Sigmoid colon (tissue), 7 donors: ENCODE data around the gene TMEFF2. TPM values are rescaled to one million over a fixed set of nuclear protein-coding genes. Genes with fewer than 3 reads are reported as not detected.

Experiments
- DNase-seq: peaks from one replicate; pipeline ENCODE4 v3.0.0-alpha.2; 2019
- H3K27ac ChIP-seq, 4 donors: fragments of 200-600 bp; sonication (generic); one replicate each; pipeline ENCODE4 v1.5.1; 2016 to 2019; ENCODE audit warnings: mild to moderate bottlenecking in 1 of 4
- H3K27me3 ChIP-seq, 3 donors: fragments of 200-600 bp; sonication (generic); one replicate each; pipeline ENCODE4 v1.5.1; 2019; ENCODE audit warnings: mild to moderate bottlenecking in 1 of 3
- H3K36me3 ChIP-seq, 4 donors: fragments of 200-600 bp; sonication (generic); one replicate each; pipeline ENCODE4 v1.5.1; 2016 to 2019
- H3K4me1 ChIP-seq, 4 donors: fragments of 200-600 bp; sonication (generic); one replicate each; pipeline ENCODE4 v1.5.1; 2017 to 2019
- H3K4me3 ChIP-seq, 4 donors: fragments of 200-600 bp; sonication (generic); one replicate each; pipeline ENCODE4 v1.5.1; 2017 to 2019; ENCODE audit warnings: mild to moderate bottlenecking in 2 of 4, moderate library complexity in 1 of 4
- H3K9me3 ChIP-seq, 4 donors: fragments of 200-600 bp in 3 of 4; sonication (generic) in 3 of 4; one replicate each; pipeline versions ENCODE4 v1.5.1 to v1.6.1; 2013 to 2019
- EP300 ChIP-seq, 4 donors: sonication (generic); formaldehyde crosslinking; IDR thresholded peaks; one replicate each; pipeline ENCODE4 v1.6.1; 2017; ENCODE audit warnings: antibody characterized with exemption in 4 of 4
- POLR2A ChIP-seq, 2 donors: fragments of 450-650 bp; IDR thresholded peaks; one replicate each; pipeline ENCODE4 v1.6.1; 2016; ENCODE audit warnings: antibody characterized with exemption in 2 of 2, mild to moderate bottlenecking in 2 of 2, moderate library complexity in 2 of 2
- POLR2AphosphoS5 ChIP-seq, 4 donors: sonication (generic); formaldehyde crosslinking; IDR thresholded peaks; one replicate each; pipeline ENCODE4 v1.6.1; 2017; ENCODE audit warnings: antibody characterized with exemption in 4 of 4
- WGBS, 2 donors: extraction: QIAGEN DNeasy Blood & Tissue Kit; methylation state at CpG; one replicate each; pipeline ENCODE4 v1.1.7; 2013; 5-methylcytosine and 5-hydroxymethylcytosine counted together
- intact Hi-C: fragments of 100-400 bp; cut with DNase I; formaldehyde crosslinking; loops from one replicate; pipeline ENCODE4 v1.15.1; 2023
- polyA plus RNA-seq, 3 donors: library from polyadenylated mRNA; stranded (reverse); fragments of 200-250 nt; gene quantifications; one replicate each; pipeline ENCODE4 v1.2.3, GENCODE V29; 2013
- total RNA-seq, 4 donors: library from RNA; depleted of rRNA; stranded (reverse); fragments of >200 nt; gene quantifications; one replicate each; pipeline ENCODE4 v1.1.0, GENCODE V29; 2016
- TF ChIP-seq, protein P1 (sequence below), 4 experiments: fragments of 450-650 bp in 3 of 4; fragments of 200-600 bp in 1 of 4; IDR thresholded peaks; one replicate each; pipeline ENCODE4 v1.5.1; 2016 to 2019; ENCODE audit warnings: antibody characterized with exemption in 4 of 4, mild to moderate bottlenecking in 3 of 4, moderate library complexity in 2 of 4
- donor health status: healthy with polysubstance abuse.
- donor health status: Bipolar disorder and iron deficiency.
- donor health status: healthy.

Gene TMEFF2
- total and polyA plus RNA-seq, 7 donors = 0.16 to 1.4 (median 0.32) TPM; not detected in 1

DNA sequence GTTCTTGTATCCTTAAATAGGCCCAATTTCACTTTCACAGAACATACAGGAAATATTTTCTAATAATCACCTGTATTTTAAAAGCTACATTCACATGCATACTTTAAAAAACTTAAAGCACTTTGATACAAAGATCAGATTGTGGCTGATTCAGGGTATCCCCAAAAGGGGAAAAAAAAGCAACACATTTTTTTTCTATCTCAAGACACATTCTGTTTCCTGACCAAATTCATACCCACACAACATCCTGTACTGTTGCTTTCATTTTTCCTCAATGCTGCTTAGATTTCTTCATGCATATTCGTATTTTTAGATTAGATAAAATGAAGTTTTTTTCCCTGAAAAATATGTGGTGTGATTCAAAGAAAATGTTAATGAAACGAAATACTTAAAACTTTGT, 122.5 kb downstream of the TMEFF2 start:
- TF ChIP-seq POLR2AphosphoS5 (IDR thresholded peaks at IDR 0.05) (no peak), EP300 (IDR thresholded peaks at IDR 0.05) (no peak), POLR2A (IDR thresholded peaks at IDR 0.05) (no peak)
- TF ChIP-seq, protein P1, sequence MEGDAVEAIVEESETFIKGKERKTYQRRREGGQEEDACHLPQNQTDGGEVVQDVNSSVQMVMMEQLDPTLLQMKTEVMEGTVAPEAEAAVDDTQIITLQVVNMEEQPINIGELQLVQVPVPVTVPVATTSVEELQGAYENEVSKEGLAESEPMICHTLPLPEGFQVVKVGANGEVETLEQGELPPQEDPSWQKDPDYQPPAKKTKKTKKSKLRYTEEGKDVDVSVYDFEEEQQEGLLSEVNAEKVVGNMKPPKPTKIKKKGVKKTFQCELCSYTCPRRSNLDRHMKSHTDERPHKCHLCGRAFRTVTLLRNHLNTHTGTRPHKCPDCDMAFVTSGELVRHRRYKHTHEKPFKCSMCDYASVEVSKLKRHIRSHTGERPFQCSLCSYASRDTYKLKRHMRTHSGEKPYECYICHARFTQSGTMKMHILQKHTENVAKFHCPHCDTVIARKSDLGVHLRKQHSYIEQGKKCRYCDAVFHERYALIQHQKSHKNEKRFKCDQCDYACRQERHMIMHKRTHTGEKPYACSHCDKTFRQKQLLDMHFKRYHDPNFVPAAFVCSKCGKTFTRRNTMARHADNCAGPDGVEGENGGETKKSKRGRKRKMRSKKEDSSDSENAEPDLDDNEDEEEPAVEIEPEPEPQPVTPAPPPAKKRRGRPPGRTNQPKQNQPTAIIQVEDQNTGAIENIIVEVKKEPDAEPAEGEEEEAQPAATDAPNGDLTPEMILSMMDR (IDR thresholded peaks at IDR 0.05) = no peak
- H3K9me3 ChIP-seq = no peaks in the 10 kb centered on the region
- H3K27me3 ChIP-seq = no peaks in the 10 kb centered on the region
- no peaks in the 10 kb centered on the region for H3K36me3 ChIP-seq
- no peak overlapping the region for H3K4me3 ChIP-seq
- H3K4me1 ChIP-seq = peaks cover 0 to 9% (median 0%) of the 10 kb centered on the region in 4 donors
- 43 to 76% methylated on average over 2 of the region's 2 CpGs for WGBS, 2 donors
- no peak for DNase-seq
- no peak overlapping the region for H3K27ac ChIP-seq
- intact Hi-C loops = no loop called here

DNA sequence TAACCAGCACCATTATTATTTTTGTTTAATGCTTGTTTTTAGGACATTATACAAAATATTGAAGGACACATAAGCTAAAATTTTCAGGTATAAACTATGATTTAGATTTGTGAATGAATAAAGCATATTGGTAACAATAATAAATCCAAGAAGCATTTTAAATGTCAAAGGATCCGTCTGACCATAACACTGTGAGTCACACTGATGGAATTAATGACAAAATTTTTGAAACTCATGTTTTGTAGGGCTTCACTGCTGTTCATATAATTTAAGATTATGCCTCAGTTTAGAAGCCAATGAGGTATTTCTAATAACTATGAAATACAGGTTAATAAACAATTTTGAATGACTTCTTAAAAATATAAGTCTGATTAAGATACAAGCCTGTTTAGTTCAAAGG, 124.6 kb downstream of the TMEFF2 start:
- H3K27me3 ChIP-seq = no peaks in the 10 kb centered on the region
- no peaks in the 10 kb centered on the region for H3K36me3 ChIP-seq
- intact Hi-C loops = no loop called here
- no peak overlapping the region for H3K4me3 ChIP-seq
- TF ChIP-seq POLR2A (IDR thresholded peaks at IDR 0.05) = no peak
- H3K4me1 ChIP-seq = peaks cover 0 to 9% (median 0%) of the 10 kb centered on the region in 4 donors
- H3K27ac ChIP-seq = no peak overlapping the region
- 79 to 85% methylated on average over 1 of the region's 1 CpG for WGBS, 2 donors
- no peaks in the 10 kb centered on the region for H3K9me3 ChIP-seq
- DNase-seq = no peak

DNA sequence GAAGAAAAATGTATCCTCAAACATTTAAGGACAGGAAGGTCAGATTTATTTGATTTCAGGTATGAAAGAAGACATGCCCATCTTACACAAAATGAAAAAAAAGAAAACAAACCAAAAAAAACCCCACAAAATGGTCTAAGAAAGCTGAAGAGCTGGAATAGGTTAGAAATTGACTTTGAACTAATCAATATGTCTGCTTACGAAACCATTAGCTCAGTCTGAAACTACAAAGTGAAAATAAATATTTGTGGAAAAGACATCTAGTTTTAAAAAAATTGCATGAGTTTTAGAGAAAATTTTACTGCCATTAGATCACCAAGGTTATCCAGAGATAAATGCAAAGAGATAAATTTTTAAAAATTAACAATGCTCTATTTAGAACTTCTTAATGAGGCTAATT, 125.3 kb downstream of the TMEFF2 start:
- no peak for DNase-seq
- Histone ChIP-seq H3K27me3 (no peaks in the 10 kb centered on the region), H3K4me1 (peaks cover 0 to 9% (median 0%) of the 10 kb centered on the region in 4 donors), H3K9me3 (no peaks in the 10 kb centered on the region), H3K36me3 (no peaks in the 10 kb centered on the region), H3K4me3 (no peak overlapping the region), H3K27ac (no peak overlapping the region)
- intact Hi-C loops = no loop called here
- TF ChIP-seq POLR2AphosphoS5 (IDR thresholded peaks at IDR 0.05) (no peak), POLR2A (IDR thresholded peaks at IDR 0.05) (no peak), EP300 (IDR thresholded peaks at IDR 0.05) (no peak)
- TF ChIP-seq, protein P1 (IDR thresholded peaks at IDR 0.05) = no peak
- 95 to 99% methylated on average over 1 of the region's 1 CpG for WGBS, 2 donors

DNA sequence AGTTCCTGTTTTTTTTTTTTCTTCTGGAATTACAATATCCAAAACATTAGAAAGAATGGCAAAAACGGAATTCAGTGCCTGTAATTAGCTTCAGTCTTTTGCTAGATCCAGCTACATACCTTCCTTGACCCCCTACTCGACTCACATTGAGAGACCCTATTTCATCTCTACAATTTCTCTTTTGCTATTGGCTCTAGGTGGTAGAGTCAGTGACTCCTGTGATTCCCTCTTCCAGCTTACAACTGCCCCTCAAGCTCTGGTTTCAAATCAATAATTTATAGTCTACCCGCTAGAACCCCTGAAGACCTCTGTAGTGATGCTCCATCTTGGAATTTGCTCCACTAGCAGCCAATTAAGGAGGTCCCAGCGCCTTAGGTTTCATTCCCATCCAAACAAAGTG, 125.8 kb downstream of the TMEFF2 start:
- TF ChIP-seq EP300 (IDR thresholded peaks at IDR 0.05) = no peak
- TF ChIP-seq, protein P1 (IDR thresholded peaks at IDR 0.05) = no peak
- TF ChIP-seq POLR2AphosphoS5 (IDR thresholded peaks at IDR 0.05) = no peak
- no peak for TF ChIP-seq POLR2A (IDR thresholded peaks at IDR 0.05)
- no peak for DNase-seq
- intact Hi-C loops = no loop called here
- no peak overlapping the region for H3K4me3 ChIP-seq
- H3K4me1 ChIP-seq = peaks cover 0 to 9% (median 0%) of the 10 kb centered on the region in 4 donors
- no peaks in the 10 kb centered on the region for H3K36me3 ChIP-seq
- WGBS, 2 donors = 85 to 88% methylated on average over 4 of the region's 4 CpGs
- no peak overlapping the region for H3K27ac ChIP-seq
- H3K27me3 ChIP-seq = no peaks in the 10 kb centered on the region
- H3K9me3 ChIP-seq = no peaks in the 10 kb centered on the region

DNA sequence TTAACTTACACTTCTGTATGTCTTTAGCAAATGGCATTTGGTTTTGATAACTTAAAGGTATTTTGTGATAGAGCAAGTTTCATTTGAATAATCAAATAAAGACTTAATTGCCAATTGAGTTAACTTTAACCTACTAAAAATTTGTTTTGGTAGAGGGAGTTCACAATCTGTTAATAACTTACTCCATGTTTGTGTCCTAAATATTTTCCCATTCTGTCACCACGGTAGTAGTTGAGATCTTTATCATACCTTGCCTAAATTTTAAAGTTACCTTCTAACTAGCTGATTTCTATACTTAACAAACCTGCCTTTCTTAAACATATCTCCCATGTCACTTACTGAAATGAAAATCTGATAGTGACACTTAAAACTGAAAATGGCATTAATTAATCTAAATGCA, 127.1 kb downstream of the TMEFF2 start:
- Histone ChIP-seq H3K27ac (no peak overlapping the region), H3K9me3 (no peaks in the 10 kb centered on the region), H3K36me3 (no peaks in the 10 kb centered on the region), H3K4me3 (no peak overlapping the region), H3K27me3 (no peaks in the 10 kb centered on the region), H3K4me1 (peaks cover 0 to 1% (median 0%) of the 10 kb centered on the region in 4 donors)
- 38 to 74% methylated on average over 1 of the region's 1 CpG for WGBS, 2 donors
- intact Hi-C loops = no loop called here
- no peak for DNase-seq
- no peak for TF ChIP-seq EP300 (IDR thresholded peaks at IDR 0.05)
- TF ChIP-seq, protein P1 (IDR thresholded peaks at IDR 0.05) = no peak
- TF ChIP-seq POLR2A (IDR thresholded peaks at IDR 0.05) = no peak
